HepG2 (cell line): ENCODE data around the gene CKAP5. TPM values are rescaled to one million over a fixed set of nuclear protein-coding genes. Genes with fewer than 3 reads are reported as not detected.

Experiments
- ASH2L ChIP-seq: fragments of 300-600, 200-600 bp; sonication (generic); IDR thresholded peaks from 2 replicates; pipeline ENCODE4 v1.7.0; 2017; ENCODE audit warnings: low read depth, mild to moderate bottlenecking, moderate library complexity, mixed read lengths, low read length; ENCODE audit not compliant: insufficient read length
- CC2D1A ChIP-seq: sonication (generic); formaldehyde crosslinking; IDR thresholded peaks from 2 replicates; pipeline ENCODE4 v1.8.1; 2023; ENCODE audit warnings: mild to moderate bottlenecking, missing genetic modification reagents
- GABPA ChIP-seq, 2 experiments: IDR thresholded peaks; 2 replicates each; pipeline ENCODE4 v1.6.1; 2011 to 2016; ENCODE audit warnings: low read depth in 2 of 2, low read length in 1 of 2, missing biosample characterization in 1 of 2, missing genetic modification characterization in 1 of 2
- GPN1 ChIP-seq: sonication (generic); formaldehyde crosslinking; IDR thresholded peaks from 2 replicates; pipeline ENCODE4 v1.5.1; 2020; ENCODE audit warnings: missing genetic modification reagents, borderline replicate concordance
- TOPORS ChIP-seq: sonication (generic); formaldehyde crosslinking; IDR thresholded peaks from 2 replicates; pipeline ENCODE4 v1.8.0; 2023; ENCODE audit warnings: mild to moderate bottlenecking, missing genetic modification reagents
- YEATS2 ChIP-seq: sonication (generic); formaldehyde crosslinking; IDR thresholded peaks from 2 replicates; pipeline ENCODE4 v1.4.0; 2020; ENCODE audit warnings: missing genetic modification reagents, borderline replicate concordance
- ZBTB8A ChIP-seq: sonication (generic); formaldehyde crosslinking; IDR thresholded peaks from 2 replicates; pipeline ENCODE4 v1.4.0; 2020; ENCODE audit warnings: mild to moderate bottlenecking, low read depth, missing genetic modification reagents, borderline replicate concordance
- ZNF274 ChIP-seq: sonication (generic); formaldehyde crosslinking; IDR thresholded peaks from 2 replicates; pipeline ENCODE4 v1.5.1; 2020; ENCODE audit warnings: mild to moderate bottlenecking, missing genetic modification reagents
- ZNF350 ChIP-seq: sonication (generic); formaldehyde crosslinking; IDR thresholded peaks from 2 replicates; pipeline ENCODE4 v1.4.0; 2020; ENCODE audit warnings: mild to moderate bottlenecking, low read depth, missing genetic modification reagents, borderline replicate concordance
- ZNF383 ChIP-seq: sonication (generic); formaldehyde crosslinking; IDR thresholded peaks from 2 replicates; pipeline ENCODE4 v1.4.0; 2020; ENCODE audit warnings: missing genetic modification reagents, mild to moderate bottlenecking, borderline replicate concordance
- ZNF772 ChIP-seq: sonication (generic); formaldehyde crosslinking; IDR thresholded peaks from 2 replicates; pipeline ENCODE4 v1.5.0; 2020; ENCODE audit warnings: mild to moderate bottlenecking, missing genetic modification reagents
- ZNF777 ChIP-seq: sonication (generic); formaldehyde crosslinking; IDR thresholded peaks from 2 replicates; pipeline ENCODE4 v1.4.0; 2020; ENCODE audit warnings: missing genetic modification reagents
- ZNF891 ChIP-seq: sonication (generic); formaldehyde crosslinking; IDR thresholded peaks from 2 replicates; pipeline ENCODE4 v1.5.0; 2020; ENCODE audit warnings: mild to moderate bottlenecking, missing genetic modification reagents
- polyA plus RNA-seq, 8 experiments: library from polyadenylated mRNA; depleted of rRNA in 3 of 8; stranded (reverse) in 7 of 8; unstranded in 1 of 8; fragments of >200 nt; fragmentation: Illumina TruSeq in 4 of 8; extraction: Trizol in 4 of 8; gene quantifications; 2 replicates each; pipeline versions ENCODE4 v1.2.1 to v1.2.3, GENCODE V29; 2011 to 2016; ENCODE audit warnings: low read depth in 4 of 8, missing spikeins in 1 of 8, mixed read lengths in 1 of 8; ENCODE audit not compliant: insufficient read depth in 1 of 8
- total RNA-seq, 5 experiments: library from RNA; depleted of rRNA; stranded (reverse); fragments of >200 nt; fragmentation: Illumina TruSeq; extraction: Trizol; gene quantifications; 2 replicates each; pipeline ENCODE4 v1.2.3, GENCODE V29; 2016; ENCODE audit warnings: low read depth in 1 of 5
- TF ChIP-seq, protein P1 (sequence below): sonication (generic); formaldehyde crosslinking; IDR thresholded peaks from 2 replicates; pipeline ENCODE4 v1.4.0; 2020; ENCODE audit warnings: mild to moderate bottlenecking, missing genetic modification reagents
- TF ChIP-seq, protein P2 (sequence below): sonication (generic); formaldehyde crosslinking; IDR thresholded peaks from 2 replicates; pipeline ENCODE4 v1.5.0; 2020; ENCODE audit warnings: mild to moderate bottlenecking, low read depth, missing genetic modification reagents, borderline replicate concordance
- TF ChIP-seq, protein P3 (sequence below): IDR thresholded peaks from 2 replicates; pipeline ENCODE4 v1.6.1; 2016; ENCODE audit warnings: missing compliant biosample characterization, missing genetic modification reagents, borderline replicate concordance
- TF ChIP-seq, protein P4 (sequence below): sonication (generic); formaldehyde crosslinking; IDR thresholded peaks from 2 replicates; pipeline ENCODE4 v1.8.0; 2022; ENCODE audit warnings: missing genetic modification reagents, mild to moderate bottlenecking, borderline replicate concordance
- TF ChIP-seq, protein P5 (sequence below): sonication (generic); formaldehyde crosslinking; IDR thresholded peaks from 2 replicates; pipeline ENCODE4 v1.4.0; 2020; ENCODE audit warnings: low read depth, mild to moderate bottlenecking, missing genetic modification reagents

CKAP5 gene
- total and polyA plus RNA-seq, 2 of the 13 experiments (the other 11 are each of a cell fraction or from before 2014, with no cell fraction given), result 79.2 to 103 TPM

DNA sequence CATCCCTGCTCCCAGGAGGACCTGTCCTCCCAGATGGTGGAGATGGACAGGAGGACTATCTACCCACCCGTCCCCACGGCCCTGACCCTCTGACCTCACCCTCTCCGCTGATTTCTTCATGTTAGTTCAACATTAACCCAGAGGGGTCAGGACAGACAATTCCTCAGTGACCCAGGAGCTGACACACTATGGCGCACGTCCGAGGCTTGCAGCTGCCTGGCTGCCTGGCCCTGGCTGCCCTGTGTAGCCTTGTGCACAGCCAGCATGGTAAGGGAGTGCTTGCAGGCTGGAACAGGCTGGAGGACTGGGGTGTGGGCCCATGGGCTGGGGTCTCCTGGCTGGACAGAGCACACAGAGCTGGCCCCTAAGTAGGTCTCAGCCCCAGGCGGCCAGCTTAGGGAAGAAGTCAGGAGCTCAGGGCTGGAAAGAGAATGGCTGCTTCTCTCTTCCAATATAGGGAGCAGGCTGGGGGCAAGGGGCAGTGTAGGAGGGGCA is 127.0 kb downstream of the CKAP5 start, which contains the start of gene F2 (continued):
- TF ChIP-seq, protein P1, sequence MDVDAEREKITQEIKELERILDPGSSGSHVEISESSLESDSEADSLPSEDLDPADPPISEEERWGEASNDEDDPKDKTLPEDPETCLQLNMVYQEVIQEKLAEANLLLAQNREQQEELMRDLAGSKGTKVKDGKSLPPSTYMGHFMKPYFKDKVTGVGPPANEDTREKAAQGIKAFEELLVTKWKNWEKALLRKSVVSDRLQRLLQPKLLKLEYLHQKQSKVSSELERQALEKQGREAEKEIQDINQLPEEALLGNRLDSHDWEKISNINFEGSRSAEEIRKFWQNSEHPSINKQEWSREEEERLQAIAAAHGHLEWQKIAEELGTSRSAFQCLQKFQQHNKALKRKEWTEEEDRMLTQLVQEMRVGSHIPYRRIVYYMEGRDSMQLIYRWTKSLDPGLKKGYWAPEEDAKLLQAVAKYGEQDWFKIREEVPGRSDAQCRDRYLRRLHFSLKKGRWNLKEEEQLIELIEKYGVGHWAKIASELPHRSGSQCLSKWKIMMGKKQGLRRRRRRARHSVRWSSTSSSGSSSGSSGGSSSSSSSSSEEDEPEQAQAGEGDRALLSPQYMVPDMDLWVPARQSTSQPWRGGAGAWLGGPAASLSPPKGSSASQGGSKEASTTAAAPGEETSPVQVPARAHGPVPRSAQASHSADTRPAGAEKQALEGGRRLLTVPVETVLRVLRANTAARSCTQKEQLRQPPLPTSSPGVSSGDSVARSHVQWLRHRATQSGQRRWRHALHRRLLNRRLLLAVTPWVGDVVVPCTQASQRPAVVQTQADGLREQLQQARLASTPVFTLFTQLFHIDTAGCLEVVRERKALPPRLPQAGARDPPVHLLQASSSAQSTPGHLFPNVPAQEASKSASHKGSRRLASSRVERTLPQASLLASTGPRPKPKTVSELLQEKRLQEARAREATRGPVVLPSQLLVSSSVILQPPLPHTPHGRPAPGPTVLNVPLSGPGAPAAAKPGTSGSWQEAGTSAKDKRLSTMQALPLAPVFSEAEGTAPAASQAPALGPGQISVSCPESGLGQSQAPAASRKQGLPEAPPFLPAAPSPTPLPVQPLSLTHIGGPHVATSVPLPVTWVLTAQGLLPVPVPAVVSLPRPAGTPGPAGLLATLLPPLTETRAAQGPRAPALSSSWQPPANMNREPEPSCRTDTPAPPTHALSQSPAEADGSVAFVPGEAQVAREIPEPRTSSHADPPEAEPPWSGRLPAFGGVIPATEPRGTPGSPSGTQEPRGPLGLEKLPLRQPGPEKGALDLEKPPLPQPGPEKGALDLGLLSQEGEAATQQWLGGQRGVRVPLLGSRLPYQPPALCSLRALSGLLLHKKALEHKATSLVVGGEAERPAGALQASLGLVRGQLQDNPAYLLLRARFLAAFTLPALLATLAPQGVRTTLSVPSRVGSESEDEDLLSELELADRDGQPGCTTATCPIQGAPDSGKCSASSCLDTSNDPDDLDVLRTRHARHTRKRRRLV, result no peak; the same call in 1 of the 2 replicates
- TF ChIP-seq ZBTB8A (no peak), ZNF777 (CRISPR knock-in tag) (no peak), YEATS2 (no peak), ZNF891 (CRISPR knock-in tag) (peak; percentile 81; the same call in 1 of the 2 replicates), GABPA (IDR thresholded peaks at IDR 0.05; ENCODE audit: low read depth, low read length) (no peak), GABPA (CRISPR knock-in tag; IDR thresholded peaks at IDR 0.05; ENCODE audit: low read depth) (peak; percentile 72), ZNF383 (CRISPR knock-in tag) (no peak), ZNF772 (CRISPR knock-in tag) (peak; percentile 70; the same call in 1 of the 2 replicates), ZNF350 (peak; percentile 29; the same call in 1 of the 2 replicates), ZNF274 (CRISPR knock-in tag) (no peak; the same call in none of the 2 replicates), CC2D1A (CRISPR knock-in tag) (no peak), TOPORS (CRISPR knock-in tag) (peak; percentile 66; the same call in 1 of the 2 replicates), GPN1 (CRISPR knock-in tag) (no peak), ASH2L (peak; percentile 11)
- TF ChIP-seq, protein P2, sequence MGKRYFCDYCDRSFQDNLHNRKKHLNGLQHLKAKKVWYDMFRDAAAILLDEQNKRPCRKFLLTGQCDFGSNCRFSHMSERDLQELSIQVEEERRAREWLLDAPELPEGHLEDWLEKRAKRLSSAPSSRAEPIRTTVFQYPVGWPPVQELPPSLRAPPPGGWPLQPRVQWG, result no peak
- TF ChIP-seq, protein P3, sequence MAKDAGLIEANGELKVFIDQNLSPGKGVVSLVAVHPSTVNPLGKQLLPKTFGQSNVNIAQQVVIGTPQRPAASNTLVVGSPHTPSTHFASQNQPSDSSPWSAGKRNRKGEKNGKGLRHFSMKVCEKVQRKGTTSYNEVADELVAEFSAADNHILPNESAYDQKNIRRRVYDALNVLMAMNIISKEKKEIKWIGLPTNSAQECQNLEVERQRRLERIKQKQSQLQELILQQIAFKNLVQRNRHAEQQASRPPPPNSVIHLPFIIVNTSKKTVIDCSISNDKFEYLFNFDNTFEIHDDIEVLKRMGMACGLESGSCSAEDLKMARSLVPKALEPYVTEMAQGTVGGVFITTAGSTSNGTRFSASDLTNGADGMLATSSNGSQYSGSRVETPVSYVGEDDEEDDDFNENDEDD (CRISPR knock-in tag), result no peak
- TF ChIP-seq, protein P4, sequence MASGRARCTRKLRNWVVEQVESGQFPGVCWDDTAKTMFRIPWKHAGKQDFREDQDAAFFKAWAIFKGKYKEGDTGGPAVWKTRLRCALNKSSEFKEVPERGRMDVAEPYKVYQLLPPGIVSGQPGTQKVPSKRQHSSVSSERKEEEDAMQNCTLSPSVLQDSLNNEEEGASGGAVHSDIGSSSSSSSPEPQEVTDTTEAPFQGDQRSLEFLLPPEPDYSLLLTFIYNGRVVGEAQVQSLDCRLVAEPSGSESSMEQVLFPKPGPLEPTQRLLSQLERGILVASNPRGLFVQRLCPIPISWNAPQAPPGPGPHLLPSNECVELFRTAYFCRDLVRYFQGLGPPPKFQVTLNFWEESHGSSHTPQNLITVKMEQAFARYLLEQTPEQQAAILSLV (CRISPR knock-in tag), result peak; percentile 70; the same call in 1 of the 2 replicates
- TF ChIP-seq, protein P5, sequence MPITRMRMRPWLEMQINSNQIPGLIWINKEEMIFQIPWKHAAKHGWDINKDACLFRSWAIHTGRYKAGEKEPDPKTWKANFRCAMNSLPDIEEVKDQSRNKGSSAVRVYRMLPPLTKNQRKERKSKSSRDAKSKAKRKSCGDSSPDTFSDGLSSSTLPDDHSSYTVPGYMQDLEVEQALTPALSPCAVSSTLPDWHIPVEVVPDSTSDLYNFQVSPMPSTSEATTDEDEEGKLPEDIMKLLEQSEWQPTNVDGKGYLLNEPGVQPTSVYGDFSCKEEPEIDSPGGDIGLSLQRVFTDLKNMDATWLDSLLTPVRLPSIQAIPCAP (CRISPR knock-in tag), result no peak
